ENCODE results near the gene AMPD3. TPM values are rescaled to one million over a fixed set of nuclear protein-coding genes. Genes with fewer than 3 reads are reported as not detected.

AMPD3 gene
- total RNA-seq, 1 donor from 2014 or later: 3.4 TPM

DNA sequence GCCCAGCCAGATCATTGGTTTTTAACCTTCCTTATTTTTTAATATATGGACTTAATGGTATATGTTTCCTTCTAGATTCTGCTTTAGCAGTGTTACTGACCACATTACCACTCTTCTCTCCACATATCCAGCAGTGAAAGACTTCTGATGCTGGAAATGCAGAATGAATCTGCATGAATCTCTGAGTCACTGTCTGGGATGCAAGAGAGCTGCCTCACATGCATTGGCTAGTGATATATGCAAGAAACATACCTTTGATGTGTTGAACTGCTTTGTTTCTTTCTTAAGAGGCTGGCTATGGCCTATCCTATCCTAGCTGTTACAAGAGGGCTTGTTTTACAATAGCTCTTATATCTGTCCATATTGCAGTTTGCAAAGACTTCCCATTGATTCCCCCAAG is 16.6 kb upstream of the AMPD3 start:
- Histone ChIP-seq H3K27me3 (ENCODE audit: low read depth) (no peaks in the 10 kb centered on the region), H3K4me1 (no peaks in the 10 kb centered on the region), H3K9me3 (replicated peaks) (no peaks in the 10 kb centered on the region), H3K4me3 (no peak overlapping the region), H3K36me3 (no peaks in the 10 kb centered on the region), H3K27ac (replicated peaks) (no peak overlapping the region)
- TF ChIP-seq, protein P1, sequence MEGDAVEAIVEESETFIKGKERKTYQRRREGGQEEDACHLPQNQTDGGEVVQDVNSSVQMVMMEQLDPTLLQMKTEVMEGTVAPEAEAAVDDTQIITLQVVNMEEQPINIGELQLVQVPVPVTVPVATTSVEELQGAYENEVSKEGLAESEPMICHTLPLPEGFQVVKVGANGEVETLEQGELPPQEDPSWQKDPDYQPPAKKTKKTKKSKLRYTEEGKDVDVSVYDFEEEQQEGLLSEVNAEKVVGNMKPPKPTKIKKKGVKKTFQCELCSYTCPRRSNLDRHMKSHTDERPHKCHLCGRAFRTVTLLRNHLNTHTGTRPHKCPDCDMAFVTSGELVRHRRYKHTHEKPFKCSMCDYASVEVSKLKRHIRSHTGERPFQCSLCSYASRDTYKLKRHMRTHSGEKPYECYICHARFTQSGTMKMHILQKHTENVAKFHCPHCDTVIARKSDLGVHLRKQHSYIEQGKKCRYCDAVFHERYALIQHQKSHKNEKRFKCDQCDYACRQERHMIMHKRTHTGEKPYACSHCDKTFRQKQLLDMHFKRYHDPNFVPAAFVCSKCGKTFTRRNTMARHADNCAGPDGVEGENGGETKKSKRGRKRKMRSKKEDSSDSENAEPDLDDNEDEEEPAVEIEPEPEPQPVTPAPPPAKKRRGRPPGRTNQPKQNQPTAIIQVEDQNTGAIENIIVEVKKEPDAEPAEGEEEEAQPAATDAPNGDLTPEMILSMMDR (IDR thresholded peaks at IDR 0.05; ENCODE audit: borderline replicate concordance): no peak
- no peak for DNase-seq
- intact Hi-C loops (cut with micrococcal nuclease): no loop called here

DNA sequence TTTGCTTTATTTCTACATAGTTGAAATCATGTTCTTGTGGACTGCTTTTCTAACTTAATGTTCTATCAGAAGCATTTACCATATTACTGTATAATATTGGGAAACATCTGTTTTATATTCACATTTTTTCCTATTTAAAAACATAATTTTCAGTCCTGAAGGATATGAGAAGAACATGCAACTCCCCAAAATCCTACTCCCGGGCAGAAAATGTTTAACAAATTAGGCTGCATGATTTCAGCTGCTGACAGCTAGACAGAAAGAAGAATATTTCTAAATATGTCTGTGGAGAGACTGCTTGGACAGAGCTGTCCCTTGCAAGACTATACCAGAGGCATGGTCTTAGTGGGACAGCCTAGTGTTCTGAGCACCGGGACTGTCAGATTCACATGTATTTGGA is 15.7 kb upstream of the AMPD3 start:
- intact Hi-C loops (cut with micrococcal nuclease): no loop called here

DNA sequence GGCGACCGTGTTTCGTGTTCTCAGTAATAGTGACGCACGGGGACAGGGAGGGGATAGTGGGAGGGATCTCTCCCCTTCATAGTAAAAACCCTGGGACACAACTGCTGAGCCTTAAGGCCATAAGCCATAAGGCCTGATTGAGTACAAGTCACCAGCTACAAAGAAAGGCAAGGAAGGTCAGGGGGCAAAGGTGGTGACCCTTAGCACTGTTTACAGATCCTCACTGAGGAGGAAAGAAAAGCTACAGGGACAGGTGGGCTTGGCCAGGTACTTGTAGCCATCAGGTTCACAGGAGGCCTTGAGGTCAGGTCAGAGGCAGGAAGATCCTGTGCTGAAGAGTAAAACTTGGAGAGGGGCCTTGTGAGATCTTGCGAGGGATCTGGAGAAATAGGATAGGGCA is 15.1 kb upstream of the AMPD3 start:
- Histone ChIP-seq H3K9me3 (replicated peaks) (no peaks in the 10 kb centered on the region), H3K27ac (replicated peaks) (no peak overlapping the region), H3K27me3 (ENCODE audit: low read depth) (no peaks in the 10 kb centered on the region), H3K36me3 (no peaks in the 10 kb centered on the region), H3K4me3 (no peak overlapping the region), H3K4me1 (no peaks in the 10 kb centered on the region)
- intact Hi-C loops (cut with micrococcal nuclease): no loop called here
- TF ChIP-seq, protein P1 (IDR thresholded peaks at IDR 0.05; ENCODE audit: borderline replicate concordance): no peak
- DNase-seq: no peak

More for the DNA sequence above, 15.7 kb upstream of the AMPD3 start:
- Histone ChIP-seq H3K36me3 (no peaks in the 10 kb centered on the region), H3K27ac (replicated peaks) (no peak overlapping the region), H3K9me3 (replicated peaks) (no peaks in the 10 kb centered on the region), H3K4me3 (no peak overlapping the region), H3K4me1 (no peaks in the 10 kb centered on the region), H3K27me3 (ENCODE audit: low read depth) (no peaks in the 10 kb centered on the region)
- no peak for DNase-seq
- TF ChIP-seq, protein P1 (IDR thresholded peaks at IDR 0.05; ENCODE audit: borderline replicate concordance): no peak

DNA sequence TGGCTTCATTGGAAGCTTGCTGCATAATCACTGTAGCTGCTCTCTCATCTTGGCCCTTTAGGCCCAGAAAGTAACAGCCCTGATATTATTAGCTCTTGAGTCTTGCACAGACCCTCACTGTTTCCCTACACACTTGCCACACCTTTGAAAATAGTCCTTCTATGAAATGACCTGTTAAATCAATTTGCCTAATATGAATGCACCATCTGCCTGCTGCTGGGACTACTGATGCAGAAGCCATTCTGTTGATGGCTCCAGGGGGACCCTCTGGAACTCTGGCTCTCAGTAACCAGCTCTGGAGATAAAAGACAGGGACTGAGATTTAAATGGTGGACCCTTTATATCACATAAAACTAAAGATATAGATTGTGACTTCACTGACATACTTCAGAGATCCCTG is 14.7 kb upstream of the AMPD3 start:
- Histone ChIP-seq H3K36me3 (no peaks in the 10 kb centered on the region), H3K4me3 (no peak overlapping the region), H3K9me3 (replicated peaks) (no peaks in the 10 kb centered on the region), H3K4me1 (no peaks in the 10 kb centered on the region), H3K27ac (replicated peaks) (no peak overlapping the region), H3K27me3 (ENCODE audit: low read depth) (peaks cover 3% of the 10 kb centered on the region)
- intact Hi-C loops (cut with micrococcal nuclease): no loop called here
- no peak for DNase-seq
- TF ChIP-seq, protein P1 (IDR thresholded peaks at IDR 0.05; ENCODE audit: borderline replicate concordance): no peak

DNA sequence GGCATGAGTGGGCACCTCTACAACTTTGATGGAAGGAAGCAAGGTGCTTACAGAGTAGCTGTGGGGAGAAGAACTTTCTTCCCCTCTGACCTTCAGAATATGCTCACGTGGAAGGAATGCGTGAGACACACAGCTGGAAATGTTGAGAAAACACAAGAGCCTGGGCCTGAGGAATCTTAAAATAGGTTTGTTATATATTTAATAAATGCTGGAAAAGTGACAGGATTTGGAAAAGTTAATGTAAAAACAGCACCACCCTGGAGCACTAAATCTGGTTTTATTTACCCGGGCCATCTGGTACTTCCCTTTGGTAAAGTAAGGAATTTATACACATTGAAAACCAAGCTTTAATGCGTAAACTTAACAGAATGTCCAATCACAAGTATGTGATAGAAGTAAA is 14.0 kb upstream of the AMPD3 start:
- Histone ChIP-seq H3K4me1 (no peaks in the 10 kb centered on the region), H3K4me3 (no peak overlapping the region), H3K36me3 (no peaks in the 10 kb centered on the region), H3K27me3 (ENCODE audit: low read depth) (peaks cover 10% of the 10 kb centered on the region), H3K27ac (replicated peaks) (no peak overlapping the region), H3K9me3 (replicated peaks) (no peaks in the 10 kb centered on the region)
- intact Hi-C loops (cut with micrococcal nuclease): no loop called here
- TF ChIP-seq, protein P1 (IDR thresholded peaks at IDR 0.05; ENCODE audit: borderline replicate concordance): no peak
- DNase-seq: no peak

All from left ventricle myocardium inferior (tissue), 1 donor.